Measurements from ENCODE around the gene TMPRSS6.

GRCh38 chr22:37105154-37105553 lies 4.4 kb downstream of the TMPRSS6 start:
- TF ChIP-seq, protein P1, sequence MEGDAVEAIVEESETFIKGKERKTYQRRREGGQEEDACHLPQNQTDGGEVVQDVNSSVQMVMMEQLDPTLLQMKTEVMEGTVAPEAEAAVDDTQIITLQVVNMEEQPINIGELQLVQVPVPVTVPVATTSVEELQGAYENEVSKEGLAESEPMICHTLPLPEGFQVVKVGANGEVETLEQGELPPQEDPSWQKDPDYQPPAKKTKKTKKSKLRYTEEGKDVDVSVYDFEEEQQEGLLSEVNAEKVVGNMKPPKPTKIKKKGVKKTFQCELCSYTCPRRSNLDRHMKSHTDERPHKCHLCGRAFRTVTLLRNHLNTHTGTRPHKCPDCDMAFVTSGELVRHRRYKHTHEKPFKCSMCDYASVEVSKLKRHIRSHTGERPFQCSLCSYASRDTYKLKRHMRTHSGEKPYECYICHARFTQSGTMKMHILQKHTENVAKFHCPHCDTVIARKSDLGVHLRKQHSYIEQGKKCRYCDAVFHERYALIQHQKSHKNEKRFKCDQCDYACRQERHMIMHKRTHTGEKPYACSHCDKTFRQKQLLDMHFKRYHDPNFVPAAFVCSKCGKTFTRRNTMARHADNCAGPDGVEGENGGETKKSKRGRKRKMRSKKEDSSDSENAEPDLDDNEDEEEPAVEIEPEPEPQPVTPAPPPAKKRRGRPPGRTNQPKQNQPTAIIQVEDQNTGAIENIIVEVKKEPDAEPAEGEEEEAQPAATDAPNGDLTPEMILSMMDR (IDR thresholded peaks at IDR 0.05): no peak
- no peak for TF ChIP-seq POLR2A (IDR thresholded peaks at IDR 0.05)

Measured in esophagus squamous epithelium (tissue), 4 donors.